ENCODE data around the gene RAB13.
A peak's percentile ranks its signal among the peaks of the same experiment; 100 is the strongest.

The RAB13 gene

DNA sequence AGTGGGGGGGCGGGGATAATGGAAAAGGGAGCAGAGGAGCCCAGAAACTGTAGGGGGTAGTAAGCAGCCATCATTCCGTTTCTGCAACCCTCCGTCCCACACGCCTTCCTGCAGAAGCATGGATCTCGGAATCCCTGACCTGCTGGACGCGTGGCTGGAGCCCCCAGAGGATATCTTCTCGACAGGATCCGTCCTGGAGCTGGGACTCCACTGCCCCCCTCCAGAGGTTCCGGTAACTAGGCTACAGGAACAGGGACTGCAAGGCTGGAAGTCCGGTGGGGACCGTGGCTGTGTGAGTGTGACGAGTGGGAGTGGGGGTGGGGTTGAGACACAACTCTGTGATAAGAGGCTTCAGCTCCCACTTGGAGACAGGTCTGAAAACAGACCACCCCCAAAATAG, 17.7 kb downstream of the RAB13 start:
- peak overlapping the region; percentile 73 for H3K4me3 ChIP-seq (replicated peaks; ENCODE audit: low read depth, low read length)
- DNase-seq (ENCODE audit: low read depth) = no peak
- TF ChIP-seq, protein P1, sequence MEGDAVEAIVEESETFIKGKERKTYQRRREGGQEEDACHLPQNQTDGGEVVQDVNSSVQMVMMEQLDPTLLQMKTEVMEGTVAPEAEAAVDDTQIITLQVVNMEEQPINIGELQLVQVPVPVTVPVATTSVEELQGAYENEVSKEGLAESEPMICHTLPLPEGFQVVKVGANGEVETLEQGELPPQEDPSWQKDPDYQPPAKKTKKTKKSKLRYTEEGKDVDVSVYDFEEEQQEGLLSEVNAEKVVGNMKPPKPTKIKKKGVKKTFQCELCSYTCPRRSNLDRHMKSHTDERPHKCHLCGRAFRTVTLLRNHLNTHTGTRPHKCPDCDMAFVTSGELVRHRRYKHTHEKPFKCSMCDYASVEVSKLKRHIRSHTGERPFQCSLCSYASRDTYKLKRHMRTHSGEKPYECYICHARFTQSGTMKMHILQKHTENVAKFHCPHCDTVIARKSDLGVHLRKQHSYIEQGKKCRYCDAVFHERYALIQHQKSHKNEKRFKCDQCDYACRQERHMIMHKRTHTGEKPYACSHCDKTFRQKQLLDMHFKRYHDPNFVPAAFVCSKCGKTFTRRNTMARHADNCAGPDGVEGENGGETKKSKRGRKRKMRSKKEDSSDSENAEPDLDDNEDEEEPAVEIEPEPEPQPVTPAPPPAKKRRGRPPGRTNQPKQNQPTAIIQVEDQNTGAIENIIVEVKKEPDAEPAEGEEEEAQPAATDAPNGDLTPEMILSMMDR (IDR thresholded peaks at IDR 0.05; ENCODE audit: low read length, missing control alignments) = no peak

DNA sequence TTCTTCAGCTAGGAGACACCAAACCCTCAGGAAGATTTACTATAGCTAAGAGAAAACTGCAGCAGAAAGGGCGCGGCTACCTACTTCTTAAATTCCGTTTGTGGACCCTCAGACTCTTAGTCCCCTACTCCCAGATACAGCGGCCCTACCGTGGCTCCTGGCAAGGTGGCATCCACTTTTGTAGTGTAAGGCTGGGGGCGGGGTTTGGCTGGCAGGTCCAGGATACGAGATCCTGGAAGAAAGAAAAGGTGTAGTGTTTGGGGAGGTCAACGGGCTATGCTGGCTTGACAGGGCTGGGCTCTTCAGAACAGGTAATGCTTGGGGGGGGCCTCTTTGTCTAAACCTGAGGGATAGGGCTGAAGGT, 18.2 kb downstream of the RAB13 start:
- TF ChIP-seq, protein P1 (IDR thresholded peaks at IDR 0.05; ENCODE audit: low read length, missing control alignments) = no peak
- H3K4me3 ChIP-seq (replicated peaks; ENCODE audit: low read depth, low read length) = peak overlapping the region; percentile 73
- no peak for DNase-seq (ENCODE audit: low read depth)

DNA sequence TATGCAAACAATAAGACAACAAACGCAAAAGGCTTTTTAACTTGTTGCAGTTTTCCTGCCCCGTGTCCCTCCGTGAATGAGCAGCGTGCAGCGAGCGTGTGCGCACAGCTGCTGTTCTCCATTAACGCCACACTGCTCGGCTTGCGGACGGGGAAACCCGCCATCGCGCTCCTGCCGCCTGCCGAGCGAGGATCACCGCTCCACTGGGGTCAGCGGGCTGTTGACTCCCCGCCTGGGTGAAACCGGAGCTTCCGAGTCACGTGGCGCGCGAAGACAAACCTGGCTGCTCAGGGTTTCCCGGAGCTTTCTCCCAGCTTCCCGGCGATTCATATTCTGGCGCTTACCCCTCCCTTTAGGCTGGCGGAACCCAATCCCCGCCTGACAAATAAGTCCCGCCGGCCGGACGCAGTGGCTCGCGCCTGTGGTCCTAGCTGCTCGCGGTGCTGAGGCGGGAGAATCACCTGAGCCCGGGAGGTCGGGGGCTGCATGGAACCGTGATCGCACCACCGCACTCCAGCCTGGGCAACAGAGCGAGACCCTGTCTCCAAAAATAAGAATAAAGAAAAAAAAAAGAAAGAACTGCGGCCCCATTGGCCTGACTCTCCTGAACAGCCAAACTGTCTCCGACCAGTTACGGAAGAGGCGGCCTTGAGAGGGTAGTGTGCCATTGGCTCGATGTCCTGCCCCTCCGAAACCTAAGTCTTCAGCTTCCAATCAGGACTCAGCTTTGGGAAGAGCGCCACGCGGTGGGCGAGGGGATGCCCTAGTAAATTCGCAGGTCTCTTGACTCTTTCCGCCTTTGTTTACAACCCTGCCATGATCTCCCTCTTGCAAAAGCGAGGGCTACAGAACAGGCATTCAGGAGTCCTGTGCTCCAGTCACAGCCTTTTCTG, 18.8 kb downstream of the RAB13 start, which contains the start of gene CREB3L4:
Gene CREB3L4 (plus strand): TSS at position 796 of the 893 bp plus-strand sequence. CDS start 624 bp downstream, outside the sequence.
- TF ChIP-seq, protein P1 (IDR thresholded peaks at IDR 0.05; ENCODE audit: low read length, missing control alignments) = peak; percentile 51
- DNase-seq (ENCODE audit: low read depth) = peak; percentile 99
- peak within 1 kb of the TSS; percentile 73 for H3K4me3 ChIP-seq (replicated peaks; ENCODE audit: low read depth, low read length)

DNA sequence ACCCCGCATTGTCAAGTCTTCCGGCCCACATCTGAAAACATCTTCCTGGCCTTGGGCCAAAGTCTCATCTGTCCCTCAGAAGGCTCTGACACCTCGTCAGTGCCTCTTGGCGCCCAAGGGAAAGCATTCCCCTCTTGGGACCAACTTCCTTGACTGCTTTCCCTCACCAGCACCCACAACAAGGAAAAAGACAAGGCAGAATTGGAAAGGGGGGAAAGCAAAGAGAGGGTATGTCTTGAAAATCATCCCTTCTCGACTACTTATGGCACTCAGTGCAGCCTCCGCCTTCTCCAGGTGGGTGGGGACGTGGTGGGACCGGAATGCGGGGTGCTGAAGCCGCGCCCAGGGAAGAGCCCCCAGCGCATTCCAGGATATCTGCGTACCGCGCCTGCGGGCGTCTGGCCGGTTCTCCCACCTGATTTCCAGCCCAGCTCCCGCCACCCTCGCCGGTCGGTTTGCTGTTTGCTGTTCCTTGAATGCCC, 22.2 kb downstream of the RAB13 start:
- H3K4me3 ChIP-seq (replicated peaks; ENCODE audit: low read depth, low read length) = peak overlapping the region; percentile 87
- TF ChIP-seq, protein P1 (IDR thresholded peaks at IDR 0.05; ENCODE audit: low read length, missing control alignments) = no peak
- DNase-seq (ENCODE audit: low read depth) = no peak

DNA sequence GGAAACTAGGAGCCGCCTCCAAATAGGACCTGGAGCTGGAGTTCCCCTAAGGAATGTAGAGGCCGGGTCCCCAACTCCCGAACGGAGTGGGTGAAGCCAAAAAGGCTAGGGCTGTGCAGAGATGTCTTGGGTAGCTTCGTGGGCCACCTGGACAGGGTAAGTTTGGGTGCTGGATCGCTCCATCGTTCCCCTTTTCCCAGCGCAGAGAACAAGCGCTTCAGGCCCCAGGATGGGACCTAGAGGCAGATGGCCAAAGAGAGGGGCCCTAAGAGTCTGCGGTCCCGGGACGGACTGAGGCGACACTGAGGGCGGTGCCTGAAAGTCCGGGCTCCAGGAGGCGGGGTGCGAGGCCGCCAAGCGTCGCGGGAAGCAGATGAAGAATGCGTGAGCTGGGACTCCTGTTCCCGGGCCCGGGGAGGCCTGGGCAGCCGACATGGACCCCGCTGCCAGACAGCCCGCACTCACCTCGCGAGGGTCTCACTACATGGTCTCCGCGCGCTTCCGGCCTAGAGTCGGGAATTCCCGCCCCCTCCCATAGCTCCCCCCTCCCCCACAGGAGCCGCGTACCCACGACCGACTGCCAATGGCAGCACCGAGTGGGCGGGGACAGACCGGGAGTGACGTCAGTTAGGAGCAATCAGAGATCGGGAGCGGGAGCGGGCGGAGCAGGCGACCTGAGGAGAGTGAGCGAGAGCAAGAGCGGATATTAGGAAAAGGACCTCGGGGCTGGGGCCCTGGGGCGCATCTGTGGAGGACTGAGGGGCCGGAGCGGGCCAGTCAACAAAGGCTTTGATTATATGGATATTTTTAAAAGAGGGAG, 22.9 kb downstream of the RAB13 start, which contains the start of gene SLC39A1:
Gene SLC39A1 (minus strand): TSS at position 508 of the 820 bp plus-strand sequence. CDS start 822 bp downstream, outside the sequence.
- TF ChIP-seq, protein P1 (IDR thresholded peaks at IDR 0.05; ENCODE audit: low read length, missing control alignments) = no peak
- peak; percentile 96 for DNase-seq (ENCODE audit: low read depth)
- H3K4me3 ChIP-seq (replicated peaks; ENCODE audit: low read depth, low read length) = peak within 1 kb of the TSS; percentile 87

DNA sequence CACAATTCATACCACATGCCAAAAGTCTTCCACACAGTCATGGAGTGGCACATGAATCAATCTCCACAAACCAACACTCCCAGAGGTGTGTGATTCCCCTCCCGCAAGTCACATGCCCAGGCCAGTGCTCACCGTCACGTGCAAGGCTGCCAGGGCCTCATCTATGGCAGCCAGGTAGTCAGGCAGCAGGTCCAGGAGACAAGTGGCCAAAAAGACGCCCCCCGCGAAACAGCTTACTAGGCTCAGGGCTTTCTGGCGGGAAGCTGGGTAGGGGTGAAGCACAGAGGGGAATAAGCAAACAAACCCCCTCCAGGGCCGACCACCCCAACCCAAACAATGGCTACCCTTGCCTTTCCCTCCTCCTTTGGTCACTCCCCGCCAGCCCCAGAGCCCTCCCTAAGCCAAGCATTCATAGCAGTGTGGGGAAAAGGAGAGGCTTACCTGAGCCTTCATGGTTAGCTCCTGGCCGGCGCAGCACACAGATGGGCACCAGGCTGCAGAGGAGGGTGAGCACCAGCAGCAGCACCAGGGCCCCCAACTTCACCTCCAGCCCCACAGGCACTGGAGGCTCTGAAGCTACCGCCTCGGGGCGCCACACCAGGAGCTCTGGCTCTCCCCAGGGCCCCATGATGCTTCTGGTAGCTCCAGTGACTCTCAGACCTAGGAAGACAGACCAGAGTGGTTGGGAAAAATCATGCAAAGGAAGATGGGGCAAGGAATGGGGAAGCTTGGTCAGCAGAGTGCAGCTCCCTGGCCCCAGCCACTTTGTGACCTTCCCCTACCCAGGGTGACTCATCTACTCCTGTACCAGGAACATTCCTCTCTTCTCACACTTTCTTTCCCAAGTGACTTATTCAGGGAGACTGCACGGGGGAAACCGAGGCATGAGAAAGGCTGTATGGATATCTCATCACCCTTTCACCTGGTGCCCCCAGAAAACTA, 23.8 kb downstream of the RAB13 start:
- TF ChIP-seq, protein P1 (IDR thresholded peaks at IDR 0.05; ENCODE audit: low read length, missing control alignments) = no peak
- DNase-seq (ENCODE audit: low read depth) = peak; percentile 48
- peak overlapping the region; percentile 87 for H3K4me3 ChIP-seq (replicated peaks; ENCODE audit: low read depth, low read length)

Data from fibroblast of pulmonary artery (primary cell).